GM06990 (cell line): ENCODE data around the gene DACT2.

Experiments used
- DNase-seq: peaks from one replicate; pipeline ENCODE4 v3.0.0-alpha.2; 2011; ENCODE audit not compliant: insufficient read length; ENCODE audit errors: extremely low read depth
- H3K27me3 ChIP-seq: replicated peaks from 2 replicates; pipeline ENCODE4 v1.6.0; 2011; ENCODE audit warnings: low read length; ENCODE audit not compliant: control insufficient read depth, insufficient read depth
- H3K36me3 ChIP-seq: 2 replicates; pipeline ENCODE4 v1.5.1; 2011; ENCODE audit warnings: low read length; ENCODE audit not compliant: control insufficient read depth, insufficient read depth
- H3K4me3 ChIP-seq: replicated peaks from 2 replicates; pipeline ENCODE4 v1.5.1; 2011; ENCODE audit warnings: low read depth, mild to moderate bottlenecking, control low read depth, low read length
- CTCF ChIP-seq: IDR thresholded peaks from 2 replicates; pipeline ENCODE4 v1.5.1; 2011; ENCODE audit warnings: low read length, control low read depth, mild to moderate bottlenecking, inconsistent platforms; ENCODE audit not compliant: insufficient read depth, poor library complexity, severe bottlenecking

Gene DACT2

GRCh38 chr6:168333039-168333438 lies 13.5 kb upstream of the DACT2 start:
- Histone ChIP-seq H3K27me3 (no peaks in the 10 kb centered on the region), H3K36me3 (no peaks in the 10 kb centered on the region), H3K4me3 (no peak overlapping the region)
- no peak for DNase-seq
- peak; percentile 6 for TF ChIP-seq CTCF

GRCh38 chr6:168332020-168332419 lies 12.4 kb upstream of the DACT2 start:
- Histone ChIP-seq H3K4me3 (no peak overlapping the region), H3K36me3 (no peaks in the 10 kb centered on the region), H3K27me3 (no peaks in the 10 kb centered on the region)
- DNase-seq, result no peak
- no peak for TF ChIP-seq CTCF

- no peak for DNase-seq
- Histone ChIP-seq H3K4me3 (no peak overlapping the region), H3K27me3 (no peaks in the 10 kb centered on the region)
Measured at GRCh38 chr6:168331058-168331457, 11.5 kb upstream of the DACT2 start.

GRCh38 chr6:168330403-168330802 lies 10.8 kb upstream of the DACT2 start:
- no peak overlapping the region for H3K4me3 ChIP-seq
- no peaks in the 10 kb centered on the region for H3K36me3 ChIP-seq
- TF ChIP-seq CTCF, result no peak
- H3K27me3 ChIP-seq, result no peaks in the 10 kb centered on the region
- no peak for DNase-seq

More at GRCh38 chr6:168331058-168331457, 11.5 kb upstream of the DACT2 start:
- TF ChIP-seq CTCF, result no peak
- no peaks in the 10 kb centered on the region for H3K36me3 ChIP-seq

GRCh38 chr6:168328086-168328485 lies 8.5 kb upstream of the DACT2 start:
- H3K4me3 ChIP-seq, result no peak overlapping the region
- no peak for TF ChIP-seq CTCF

GRCh38 chr6:168326294-168327261 lies 7.0 kb upstream of the DACT2 start:
- DNase-seq, result no peak
- H3K36me3 ChIP-seq, result no peaks in the 10 kb centered on the region
- H3K27me3 ChIP-seq, result no peaks in the 10 kb centered on the region
- H3K4me3 ChIP-seq, result no peak overlapping the region
- TF ChIP-seq CTCF, result no peak

More at GRCh38 chr6:168328086-168328485, 8.5 kb upstream of the DACT2 start:
- no peaks in the 10 kb centered on the region for H3K27me3 ChIP-seq
- no peaks in the 10 kb centered on the region for H3K36me3 ChIP-seq
- no peak for DNase-seq
